Measurements from ENCODE around the gene CCDC88C.

CCDC88C gene

GRCh38 chr14:91343051-91343450, 74.6 kb downstream of the CCDC88C start:
- no peak for TF ChIP-seq CTCF (IDR thresholded peaks at IDR 0.05)

GRCh38 chr14:91342206-91342760, 75.3 kb downstream of the CCDC88C start:
- TF ChIP-seq CTCF (IDR thresholded peaks at IDR 0.05) = no peak

GRCh38 chr14:91341751-91342154, 75.9 kb downstream of the CCDC88C start:
- TF ChIP-seq CTCF (IDR thresholded peaks at IDR 0.05) = no peak

- no peak for TF ChIP-seq CTCF (IDR thresholded peaks at IDR 0.05)
Measured at GRCh38 chr14:91341334-91341733, 76.3 kb downstream of the CCDC88C start.

- TF ChIP-seq CTCF (IDR thresholded peaks at IDR 0.05) = no peak
Measured at GRCh38 chr14:91339671-91340369, 77.8 kb downstream of the CCDC88C start.

- no peak for TF ChIP-seq CTCF (IDR thresholded peaks at IDR 0.05)
Measured at GRCh38 chr14:91339076-91339475, 78.5 kb downstream of the CCDC88C start.

- no peak for TF ChIP-seq CTCF (IDR thresholded peaks at IDR 0.05)
Measured at GRCh38 chr14:91338379-91338778, 79.2 kb downstream of the CCDC88C start.

Measured in LNCAP (cell line).